GM18858 (cell line): ENCODE measurements around the gene UQCRHL.

Experiments used
- ATAC-seq: cut with Tn5 transposase; IDR thresholded peaks from one replicate; pipeline ENCODE4 v1.9.1; 2021; ENCODE audit not compliant: unreplicated experiment

Gene UQCRHL

DNA sequence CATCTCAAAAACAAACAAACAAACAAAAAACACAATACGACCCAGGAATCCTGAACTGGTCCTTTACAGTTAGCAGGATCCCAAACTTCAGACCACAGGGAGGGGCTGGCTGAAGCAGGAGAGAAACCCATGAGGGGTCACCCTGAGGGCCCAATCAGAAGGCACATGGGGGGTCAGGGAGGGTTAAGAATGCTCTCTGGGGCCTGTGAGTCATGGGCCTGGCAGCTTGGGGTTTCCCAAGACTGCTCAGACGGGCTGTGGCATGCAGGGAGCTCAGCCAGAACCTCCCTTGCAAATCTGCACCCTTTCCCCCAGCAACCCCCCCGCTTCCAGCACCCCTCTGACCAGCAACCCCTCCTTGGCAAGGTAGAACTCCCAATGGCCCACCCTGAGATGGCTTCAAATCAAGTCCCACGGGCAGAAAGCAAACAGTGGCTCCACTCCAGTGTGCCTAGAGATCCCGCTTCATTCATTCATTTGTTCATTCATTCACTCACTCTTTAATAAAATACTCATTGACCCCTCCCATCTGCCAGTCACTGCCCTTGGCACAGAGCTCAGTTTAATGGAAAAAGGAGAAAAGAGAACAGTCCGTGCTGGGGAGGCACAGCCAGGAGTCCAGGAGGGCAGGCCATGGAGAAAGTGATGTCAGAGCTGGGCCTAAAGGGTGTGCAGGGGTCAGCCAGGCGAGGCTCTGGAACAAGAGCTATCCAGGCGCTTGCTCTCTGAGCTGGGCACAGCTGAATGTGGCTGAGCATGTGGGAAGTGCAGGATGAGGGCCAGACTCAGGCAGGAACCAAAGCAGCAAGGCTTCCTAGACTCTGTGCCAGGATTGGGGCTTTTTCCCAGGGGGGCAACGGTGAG is 8.2 kb downstream of the UQCRHL start:
- no peak for ATAC-seq

DNA sequence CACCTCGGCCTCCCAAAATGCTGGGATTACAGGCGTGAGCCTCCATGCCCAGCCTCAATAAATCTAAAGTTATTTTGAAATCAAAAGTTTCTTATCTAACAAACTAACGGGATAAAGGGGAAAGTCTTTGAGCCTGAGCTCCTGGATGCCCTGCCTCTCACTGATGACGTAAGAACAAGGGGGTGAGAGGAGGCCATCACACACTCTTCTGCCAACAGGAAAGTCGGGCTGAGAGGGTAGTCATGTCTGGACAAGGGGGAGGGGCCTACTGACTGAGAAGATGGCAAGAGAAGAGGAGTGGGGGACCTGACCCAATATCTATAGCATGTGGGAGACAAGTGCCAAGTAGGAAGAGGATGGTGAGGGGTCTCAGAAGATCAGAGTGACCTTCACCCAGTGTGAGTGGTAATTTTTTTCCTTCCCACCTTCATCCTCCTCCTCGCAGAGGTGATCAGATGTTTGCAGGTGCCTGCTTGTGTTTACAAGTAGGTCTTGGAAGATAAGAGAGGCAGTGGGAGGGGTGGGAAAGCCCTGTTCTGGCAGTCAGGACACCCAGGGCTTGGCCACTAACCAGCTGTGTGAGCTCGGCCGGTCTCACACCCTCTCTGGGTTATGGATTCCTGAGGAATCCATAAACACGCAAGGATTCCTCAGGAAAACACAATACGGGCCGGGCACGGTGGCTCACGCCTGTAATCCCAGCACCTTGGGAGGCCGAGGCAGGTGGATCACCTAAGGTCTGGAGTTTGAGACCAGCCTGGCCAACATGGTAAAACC is 9.6 kb downstream of the UQCRHL start:
- no peak for ATAC-seq

DNA sequence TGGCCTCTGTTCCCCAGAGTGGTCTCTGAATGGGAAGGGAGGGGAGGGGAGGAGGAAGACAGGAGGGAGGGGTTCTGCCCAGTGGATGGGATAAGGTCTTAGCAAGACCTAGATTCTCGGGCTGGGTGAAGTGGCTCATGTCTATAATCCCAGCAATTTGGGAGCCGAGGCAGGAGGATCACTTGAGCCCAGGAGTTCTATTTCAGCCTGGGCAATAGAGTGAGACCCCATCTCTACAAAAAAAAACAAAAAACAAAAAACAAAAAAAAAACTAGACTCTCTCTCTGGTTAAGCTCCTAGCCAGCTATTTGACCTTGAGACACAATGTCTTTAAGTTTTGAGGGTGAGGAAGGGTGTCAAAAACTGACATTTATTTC is 11.4 kb downstream of the UQCRHL start:
- no peak for ATAC-seq

DNA sequence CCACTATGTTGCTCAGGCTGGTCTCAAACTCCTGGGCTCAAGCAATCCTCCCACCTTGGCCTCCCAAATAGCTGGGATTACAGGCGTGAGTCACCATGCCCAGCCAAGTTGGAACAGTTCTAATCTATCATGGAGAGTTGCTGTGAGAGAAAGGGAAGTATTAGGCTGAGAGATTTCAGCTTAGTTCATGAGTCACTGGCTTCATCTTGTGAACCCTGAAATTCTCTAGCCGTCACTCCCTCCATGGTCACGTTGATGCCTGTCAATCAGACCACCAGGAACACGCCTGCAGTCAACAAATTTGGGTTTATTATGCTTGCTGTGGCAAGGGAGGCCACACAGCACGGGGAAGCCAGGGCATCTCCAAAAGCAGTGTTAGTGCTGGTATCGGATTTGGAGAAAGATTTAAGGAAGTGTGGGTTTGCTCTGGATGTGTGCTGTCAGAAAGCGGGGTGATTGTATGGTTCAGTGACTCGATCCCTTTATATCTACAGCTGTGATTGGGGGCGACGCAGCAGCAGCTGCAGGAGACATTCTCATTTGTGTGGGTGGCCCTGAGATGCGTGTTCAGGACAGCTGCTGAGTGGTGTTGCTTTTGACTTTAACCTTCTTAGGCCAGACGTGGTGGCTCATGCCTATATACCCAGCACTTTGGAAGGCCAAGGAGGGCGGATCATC is 18.7 kb downstream of the UQCRHL start:
- no peak for ATAC-seq

DNA sequence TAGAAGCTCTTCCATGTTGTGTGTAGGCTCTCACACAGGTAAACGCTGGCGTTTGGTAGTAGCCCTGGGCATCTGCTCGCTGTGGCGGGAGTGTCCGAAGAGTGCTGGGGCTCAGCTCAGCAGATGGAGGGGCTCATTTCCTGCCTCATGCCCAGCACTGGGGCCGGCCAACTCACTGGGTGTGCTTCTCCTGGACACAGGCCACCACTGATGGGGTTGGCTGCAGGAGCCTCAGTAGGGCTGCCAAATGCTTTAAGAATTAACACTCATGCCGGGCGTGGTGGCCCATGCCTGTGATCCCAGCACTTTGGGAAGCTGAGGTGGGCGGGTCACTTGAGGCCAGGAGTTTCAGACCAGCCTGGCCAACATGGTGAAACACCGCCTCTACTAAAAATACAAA is 20.9 kb downstream of the UQCRHL start:
- ATAC-seq, result no peak

DNA sequence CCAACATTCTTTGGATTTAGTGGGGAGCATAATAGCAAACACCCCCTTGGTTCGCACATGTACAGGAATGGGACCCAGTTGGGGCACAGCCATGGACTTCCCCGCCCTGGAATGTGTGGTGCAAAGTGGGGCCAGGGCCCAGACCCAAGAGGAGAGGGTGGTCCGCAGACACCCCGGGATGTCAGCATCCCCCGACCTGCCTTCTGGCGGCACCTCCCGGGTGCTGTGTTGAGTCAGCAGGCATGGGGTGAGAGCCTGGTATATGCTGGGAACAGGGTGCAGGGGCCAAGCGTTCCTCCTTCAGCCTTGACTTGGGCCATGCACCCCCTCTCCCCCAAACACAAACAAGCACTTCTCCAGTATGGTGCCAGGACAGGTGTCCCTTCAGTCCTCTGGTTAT is 21.8 kb downstream of the UQCRHL start:
- ATAC-seq, result no peak

DNA sequence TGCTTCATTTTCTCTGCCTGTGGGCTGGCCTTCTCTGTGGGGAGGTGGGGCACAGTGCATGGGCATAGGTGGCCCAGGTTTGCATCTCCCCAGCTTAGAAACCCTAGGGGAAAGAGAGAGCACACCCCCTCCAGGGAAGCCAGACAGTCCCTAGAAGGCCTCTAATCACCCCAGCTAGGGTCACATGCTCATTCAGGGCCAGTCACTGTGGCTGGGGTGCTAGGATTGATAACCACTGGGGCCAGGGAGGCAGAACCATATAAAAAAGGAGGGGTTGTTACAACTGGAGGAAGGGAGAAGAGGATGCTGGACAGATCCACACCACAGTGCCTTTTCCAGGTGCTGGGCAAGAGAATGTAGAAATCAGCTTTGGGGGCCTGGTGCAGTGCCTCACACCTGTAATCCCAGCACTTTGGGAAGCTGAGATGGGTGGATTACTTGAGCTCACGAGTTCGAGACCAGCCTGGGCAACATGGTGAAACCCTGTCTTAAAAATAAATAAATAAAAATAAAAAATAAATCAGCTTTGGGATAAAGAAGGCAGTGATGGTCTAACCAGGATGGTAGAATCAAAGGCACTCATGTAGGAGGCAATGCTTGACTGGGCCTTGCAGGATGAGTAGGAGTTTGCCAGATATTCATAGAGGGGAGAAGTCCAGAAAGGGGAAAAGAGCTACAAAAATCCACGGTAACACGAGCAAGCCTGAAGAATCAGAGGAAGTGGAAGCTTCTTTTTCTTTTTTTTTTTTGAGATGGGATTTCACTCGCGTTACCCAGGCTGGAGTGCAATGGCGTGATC is 29.3 kb downstream of the UQCRHL start:
- no peak for ATAC-seq

DNA sequence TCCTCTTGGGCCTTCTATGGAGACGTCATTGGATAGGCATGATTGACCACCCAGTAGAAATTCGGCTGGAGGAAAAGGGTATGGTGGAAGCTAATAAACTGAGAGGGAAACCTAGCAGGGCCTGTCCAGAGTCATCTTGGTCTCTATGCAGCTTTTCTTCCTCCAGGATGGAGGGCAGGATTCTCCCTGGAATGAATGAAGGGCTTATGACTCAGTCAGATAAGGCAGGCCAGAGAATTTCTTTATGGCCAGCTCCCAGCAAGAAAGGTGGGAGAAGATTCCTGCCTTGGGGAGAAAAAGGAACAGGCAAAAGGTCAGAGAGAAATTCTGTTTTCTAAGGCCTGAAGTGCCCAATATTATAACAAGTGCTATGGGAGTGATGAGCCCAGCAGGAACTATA is 31.7 kb downstream of the UQCRHL start:
- ATAC-seq, result no peak

DNA sequence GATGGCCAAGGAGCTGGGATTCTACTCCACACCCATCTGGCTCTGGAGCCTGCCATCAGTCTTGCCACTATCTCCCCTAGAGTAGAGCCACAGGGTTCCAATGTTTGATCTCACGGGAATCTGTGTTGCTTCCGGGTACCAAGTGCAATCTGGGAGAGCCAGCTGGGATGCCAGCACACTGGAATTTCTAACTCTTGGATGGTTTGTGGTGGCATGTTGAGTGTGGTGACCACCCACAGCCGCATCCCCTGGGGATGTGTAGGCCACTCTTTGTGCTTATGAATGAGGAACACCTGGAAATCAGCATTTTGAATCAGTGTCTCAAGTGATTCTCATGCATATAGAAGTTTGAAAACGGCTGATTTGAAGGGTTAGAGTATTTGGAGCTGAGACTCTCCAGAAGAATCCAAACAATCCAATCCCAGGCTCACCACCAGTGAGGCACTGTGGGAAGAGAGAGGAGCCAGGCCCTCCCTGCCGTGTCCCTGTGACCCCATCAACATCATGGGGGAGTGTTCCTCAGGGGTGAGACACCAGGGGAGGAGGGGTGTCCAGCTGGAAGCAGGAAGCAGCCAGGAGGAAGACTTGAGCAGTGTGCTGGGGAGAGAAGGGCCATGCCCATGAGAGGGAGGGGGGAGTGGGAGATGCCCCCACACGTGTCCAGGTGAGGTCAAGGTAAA is 35.5 kb downstream of the UQCRHL start:
- no peak for ATAC-seq

DNA sequence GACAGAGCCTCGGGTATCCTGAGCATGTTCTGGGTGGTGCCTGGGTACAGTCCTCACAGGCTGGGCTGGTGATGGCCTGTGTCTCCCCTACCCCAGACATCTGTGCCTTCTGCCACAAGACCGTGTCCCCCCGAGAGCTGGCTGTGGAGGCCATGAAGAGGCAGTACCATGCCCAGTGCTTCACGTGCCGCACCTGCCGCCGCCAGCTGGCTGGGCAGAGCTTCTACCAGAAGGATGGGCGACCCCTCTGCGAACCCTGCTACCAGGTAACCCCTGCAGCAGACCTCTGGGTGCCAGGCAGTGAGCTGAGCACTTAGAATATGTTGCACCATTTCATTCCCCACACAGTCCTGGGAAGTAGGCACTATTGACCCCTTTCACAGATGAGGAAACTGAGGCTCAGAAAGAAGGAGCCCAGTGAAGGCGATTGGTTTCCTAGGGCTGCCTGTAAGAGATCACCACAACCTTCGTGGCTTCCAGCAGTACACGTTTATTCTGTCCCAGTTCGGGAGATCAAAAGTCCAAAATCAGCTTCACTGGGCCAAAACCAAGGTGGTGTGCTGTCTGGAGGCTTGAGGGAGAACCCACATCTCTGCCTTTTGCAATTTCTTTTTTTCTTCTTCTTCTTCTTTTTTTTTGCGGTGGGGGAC is 37.0 kb downstream of the UQCRHL start:
- no peak for ATAC-seq

DNA sequence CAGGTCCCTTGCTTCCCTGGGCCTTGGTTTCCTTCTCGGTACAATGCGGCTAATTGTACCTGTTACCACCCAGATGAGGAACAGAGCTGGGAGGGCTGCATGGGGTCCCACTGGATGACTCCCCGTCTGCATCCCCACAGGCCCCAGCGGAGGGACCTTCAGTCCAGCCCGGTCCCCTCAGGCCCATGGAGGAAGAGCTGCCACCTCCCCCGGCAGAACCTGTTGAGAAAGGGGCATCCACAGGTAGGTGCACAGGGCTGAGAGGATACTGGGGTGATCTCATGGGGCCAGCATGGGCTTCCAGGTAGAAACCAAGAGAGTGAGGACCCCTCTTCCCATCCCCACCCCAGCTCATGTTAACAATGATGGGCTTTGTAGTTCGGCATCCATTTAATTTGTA is 39.1 kb downstream of the UQCRHL start:
- ATAC-seq, result no peak

DNA sequence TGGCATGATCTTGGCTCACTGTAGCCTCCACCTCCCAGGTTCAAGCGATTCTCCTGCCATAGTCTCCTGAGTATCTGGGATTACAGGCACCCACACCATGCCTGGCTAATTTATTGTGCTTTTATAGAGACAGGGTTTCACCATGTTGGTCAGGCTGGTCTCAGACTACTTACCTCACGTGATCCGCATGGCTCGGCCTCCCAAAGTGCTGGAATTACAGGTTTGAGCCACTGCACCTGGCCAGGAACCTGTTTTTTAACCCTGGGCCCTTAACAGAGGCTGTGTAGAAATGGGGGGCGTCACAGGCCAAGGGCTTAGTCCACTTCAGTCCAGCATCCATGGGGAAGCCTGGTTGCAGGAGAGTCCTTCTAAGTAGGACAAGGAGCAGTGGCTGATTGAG is 39.5 kb downstream of the UQCRHL start:
- no peak for ATAC-seq

DNA sequence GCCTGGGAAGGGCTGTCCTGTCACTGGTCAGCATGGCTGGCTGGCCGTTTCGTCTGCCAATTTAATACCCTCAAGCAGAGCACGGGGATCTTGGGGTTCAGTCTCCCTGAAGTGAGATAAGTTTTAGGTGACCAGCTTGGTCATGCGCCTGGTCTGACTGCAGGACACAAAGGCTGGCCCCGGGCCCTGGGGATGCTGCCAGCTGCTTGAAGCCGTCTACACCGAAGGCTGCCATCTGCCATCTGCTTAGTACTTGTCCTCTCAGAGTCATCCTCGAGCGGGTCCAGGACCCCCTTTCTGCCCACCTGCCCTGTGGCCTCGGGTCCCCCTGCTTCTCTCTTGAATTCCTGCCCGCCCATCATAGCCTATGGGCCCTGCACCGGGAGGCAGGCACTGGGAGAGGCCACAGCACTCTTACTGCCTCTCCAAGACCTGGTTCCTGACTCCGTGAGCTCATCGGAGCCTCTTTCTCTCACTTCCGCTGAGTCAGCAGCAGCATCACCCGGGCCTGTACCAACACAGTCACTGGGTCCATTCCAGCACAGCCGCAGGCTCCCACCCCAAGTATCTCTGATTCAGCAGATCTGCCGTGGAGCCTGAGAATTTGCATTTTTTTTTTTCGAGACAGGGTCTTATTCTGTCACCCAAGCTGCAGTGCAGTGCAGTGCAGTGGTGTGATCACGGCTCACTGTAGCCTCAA is 41.8 kb downstream of the UQCRHL start:
- no peak for ATAC-seq

DNA sequence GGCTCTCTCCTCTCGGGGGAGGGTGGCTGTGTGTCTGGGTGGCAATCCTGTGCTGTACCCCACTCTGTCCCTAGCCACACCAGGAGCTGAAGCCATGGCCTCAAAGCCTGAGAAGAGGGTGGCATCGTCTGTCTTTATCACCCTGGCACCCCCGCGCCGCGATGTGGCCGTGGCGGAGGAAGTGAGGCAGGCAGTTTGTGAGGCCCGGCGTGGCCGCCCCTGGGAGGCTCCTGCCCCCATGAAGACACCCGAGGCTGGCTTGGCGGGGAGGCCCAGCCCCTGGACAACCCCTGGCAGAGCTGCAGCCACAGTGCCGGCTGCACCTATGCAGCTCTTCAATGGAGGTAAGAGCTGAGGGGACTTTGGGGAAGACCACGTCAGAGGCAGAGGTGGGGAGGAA is 42.6 kb downstream of the UQCRHL start:
- no peak for ATAC-seq

DNA sequence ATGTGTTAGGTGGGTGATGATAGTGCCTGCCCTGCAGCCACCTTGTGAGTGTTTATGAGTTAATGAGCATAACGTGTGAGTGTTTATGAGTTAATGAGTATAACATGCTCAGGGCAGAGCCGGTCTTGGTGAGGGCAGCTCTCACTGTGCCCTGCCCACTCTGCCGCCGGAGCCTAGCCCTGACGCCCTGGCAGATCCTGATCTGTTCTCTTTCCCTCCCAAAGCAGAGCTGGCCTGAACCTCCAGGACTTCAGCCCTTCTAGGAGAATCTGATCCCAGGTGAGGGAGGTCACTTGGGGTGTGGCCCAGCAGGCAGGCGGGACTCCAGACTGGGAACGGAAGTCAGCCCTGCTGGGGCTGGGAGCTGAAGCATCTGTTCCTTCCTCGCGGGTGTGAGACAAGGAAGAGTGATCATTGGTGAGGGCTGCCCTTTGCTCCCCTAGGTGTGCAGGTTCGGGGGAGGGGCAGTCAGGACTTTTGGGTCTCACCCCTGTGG is 43.1 kb downstream of the UQCRHL start:
- ATAC-seq, result no peak

DNA sequence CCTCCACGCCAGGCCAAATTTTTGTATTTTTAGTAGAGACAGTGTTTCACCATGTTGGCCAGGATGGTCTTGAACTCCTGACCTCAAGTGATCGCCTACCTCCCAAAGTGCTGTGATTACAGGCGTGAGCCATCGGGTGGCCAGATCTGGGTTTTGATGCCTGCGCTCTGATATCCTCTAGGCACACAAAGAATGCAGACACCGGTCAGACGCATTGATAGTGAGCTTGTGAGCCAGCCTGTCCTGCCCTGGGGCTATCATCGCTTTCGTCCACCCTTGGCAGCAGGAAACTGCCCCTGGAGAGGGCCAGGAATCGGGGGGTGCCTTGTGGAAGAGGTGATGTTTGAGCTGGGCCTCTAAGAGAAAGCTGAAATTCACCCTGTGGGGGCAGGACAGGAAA is 44.9 kb downstream of the UQCRHL start:
- ATAC-seq, result no peak

DNA sequence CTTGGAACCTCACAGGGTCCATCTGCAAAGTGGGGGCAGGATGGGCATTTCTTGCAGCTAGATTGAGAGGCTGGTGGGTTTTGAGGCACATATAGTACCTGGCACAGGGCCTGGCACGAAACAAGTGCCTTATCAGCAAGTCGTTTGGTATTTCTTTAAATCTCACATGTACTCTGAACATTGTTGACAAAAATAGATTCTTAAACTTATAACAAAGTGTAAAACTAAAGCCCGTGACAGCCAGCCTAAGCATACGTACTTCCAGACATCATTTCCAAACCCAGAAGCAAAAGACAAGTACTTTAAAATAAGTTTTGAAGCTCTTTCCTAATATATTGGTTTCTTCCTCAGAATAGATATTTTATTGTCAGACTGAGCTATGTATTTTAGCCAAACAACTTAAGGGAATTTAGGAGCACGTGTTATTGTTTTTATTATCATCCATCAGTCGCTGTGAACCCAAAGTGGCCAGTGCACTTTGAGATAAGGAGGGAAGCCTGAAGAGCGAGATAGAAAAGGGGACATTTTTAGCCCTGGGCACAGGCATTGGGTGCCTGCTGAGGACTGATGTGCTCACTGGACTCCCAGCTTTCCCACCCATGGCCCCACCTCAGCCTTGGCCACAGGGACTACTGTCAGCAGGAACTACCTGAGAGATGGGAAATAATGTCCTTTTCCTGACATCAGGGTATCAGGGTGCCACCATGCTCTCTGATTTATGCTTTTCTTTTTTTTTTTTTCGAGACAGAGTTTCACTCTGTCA is 45.9 kb downstream of the UQCRHL start:
- no peak for ATAC-seq

DNA sequence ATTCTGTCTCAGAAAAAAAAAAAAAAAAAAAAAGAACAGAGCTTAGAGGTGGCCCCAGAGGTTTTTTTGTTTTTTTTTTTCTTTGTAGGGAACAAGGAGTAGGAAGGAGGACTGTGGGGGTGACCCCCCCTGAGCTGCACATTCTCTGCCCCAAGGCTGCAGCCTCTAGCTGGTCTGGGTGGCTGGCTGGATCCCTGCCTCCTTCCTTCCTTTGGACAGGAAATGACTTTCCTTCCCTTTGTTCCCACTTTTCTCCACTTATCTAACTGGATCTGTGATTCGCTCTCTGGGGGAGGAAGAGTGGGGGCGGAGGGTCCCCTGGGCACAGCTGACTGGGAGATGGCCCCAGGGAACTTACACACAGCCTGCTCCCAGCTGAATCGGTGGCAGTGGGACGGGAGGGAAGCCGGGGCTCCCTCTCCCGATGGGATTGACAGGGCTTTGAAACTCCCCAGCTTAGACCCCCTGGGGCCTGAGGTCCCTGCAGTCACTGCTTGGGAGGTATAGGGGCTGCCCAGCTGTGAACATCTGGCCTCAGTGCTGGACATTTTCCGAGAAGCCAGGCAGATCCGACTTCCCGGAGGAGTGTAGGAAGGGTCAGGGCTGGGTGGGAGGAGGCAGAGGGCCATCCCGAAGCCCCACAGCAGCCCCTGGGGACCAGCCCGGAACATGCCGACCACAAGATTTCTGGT is 46.8 kb downstream of the UQCRHL start:
- ATAC-seq, result no peak
